Fibroblast of skin of right biceps (primary cell): Measurements from ENCODE around the gene TENT5C.
A peak's percentile ranks its signal among the peaks of the same experiment; 100 is the strongest.
"Not testable (repeated sequence)": the region's sequence is repeated elsewhere in the genome, so short reads cannot be mapped to it uniquely, and the experiment has no call there.

Experiments
- DNase-seq: peaks from one replicate; pipeline ENCODE4 v3.0.0-alpha.2; 2013

Gene TENT5C

DNA sequence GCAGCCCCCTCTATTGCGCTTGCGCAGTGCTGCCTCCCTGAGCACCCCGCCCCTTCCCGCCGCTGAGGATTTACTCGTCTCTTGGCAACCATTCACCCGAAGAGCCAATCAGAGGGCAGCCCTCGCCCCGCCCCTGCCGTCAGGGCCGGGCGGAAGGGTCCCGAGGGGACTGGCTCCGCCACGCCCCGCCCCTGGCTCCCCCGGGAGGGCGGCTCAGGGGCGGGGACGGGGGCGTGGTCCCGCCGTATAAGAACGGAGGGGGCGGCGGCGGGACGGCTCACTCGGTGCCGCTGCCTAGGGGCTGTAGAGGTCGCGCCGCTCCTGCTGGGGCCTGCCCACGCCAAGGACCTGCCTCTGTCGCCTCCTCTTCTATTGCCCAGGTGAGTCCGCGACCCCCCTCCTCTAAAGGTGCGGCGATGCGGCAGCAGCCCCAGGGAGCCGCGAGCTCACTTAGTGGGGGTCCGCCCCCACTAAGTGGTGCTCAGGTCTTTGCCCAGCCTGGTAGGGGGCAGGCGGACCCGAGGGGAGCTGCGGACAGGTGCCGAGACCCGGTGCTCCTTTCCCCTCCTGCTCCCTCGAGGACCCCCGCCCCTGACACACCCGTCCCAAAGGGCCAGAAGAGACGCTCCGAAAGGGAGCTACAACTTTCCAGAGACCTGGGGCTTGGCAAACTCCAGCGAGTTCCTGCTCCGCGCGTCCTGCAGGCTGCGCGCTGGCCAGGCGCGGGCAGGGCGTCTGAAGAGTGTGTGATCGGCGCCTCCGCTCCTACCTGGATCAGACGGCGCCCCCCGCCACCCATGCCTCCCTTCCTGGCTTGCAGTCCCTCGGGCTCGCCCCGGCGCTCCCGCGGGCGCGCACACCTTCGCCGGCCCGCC is at the start of gene TENT5C:
TSS of gene TENT5C (plus strand) at position 275 of the 875 bp plus-strand sequence. CDS start 16,821 bp downstream, outside the sequence.
- DNase-seq, result peak; percentile 96

DNA sequence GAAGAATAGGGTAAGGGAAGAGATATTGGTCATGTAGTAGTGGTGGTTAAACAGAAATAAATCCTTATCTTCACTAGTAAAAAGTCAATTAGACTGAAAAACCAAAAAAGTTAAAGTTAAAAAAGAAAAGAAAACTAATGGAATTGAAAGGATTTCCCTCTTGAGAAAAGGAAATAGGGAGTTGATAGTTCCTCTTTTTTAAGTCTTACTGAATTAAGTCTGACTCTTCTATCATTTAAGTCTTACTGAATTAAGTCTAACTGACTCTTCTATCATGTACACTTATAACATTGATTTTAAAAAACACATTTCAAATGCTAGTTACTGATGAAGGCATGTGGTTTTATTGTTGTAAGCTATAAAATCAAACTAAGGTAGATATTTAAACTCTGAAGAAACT is 49.5 kb upstream of the TENT5C start:
- no peak for DNase-seq

DNA sequence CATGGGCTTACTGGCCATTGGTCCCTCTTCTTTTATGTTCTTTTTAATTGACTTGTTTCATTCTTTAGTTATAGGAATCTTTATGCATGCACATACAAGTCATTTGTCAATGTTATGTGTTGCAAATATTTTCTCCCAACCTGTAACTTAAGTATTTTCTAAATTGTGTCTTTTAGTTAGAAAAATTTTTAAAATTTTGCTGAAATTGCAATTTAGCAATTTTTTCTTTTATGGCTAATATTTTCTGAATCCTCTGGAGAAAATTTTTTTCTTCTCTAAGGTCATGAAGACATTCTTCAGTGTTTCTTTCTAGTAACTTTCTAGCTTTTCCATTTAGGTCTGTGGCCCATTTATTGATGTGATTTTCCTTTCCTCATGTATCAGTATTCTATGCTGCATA is 48.9 kb upstream of the TENT5C start:
- no peak for DNase-seq

DNA sequence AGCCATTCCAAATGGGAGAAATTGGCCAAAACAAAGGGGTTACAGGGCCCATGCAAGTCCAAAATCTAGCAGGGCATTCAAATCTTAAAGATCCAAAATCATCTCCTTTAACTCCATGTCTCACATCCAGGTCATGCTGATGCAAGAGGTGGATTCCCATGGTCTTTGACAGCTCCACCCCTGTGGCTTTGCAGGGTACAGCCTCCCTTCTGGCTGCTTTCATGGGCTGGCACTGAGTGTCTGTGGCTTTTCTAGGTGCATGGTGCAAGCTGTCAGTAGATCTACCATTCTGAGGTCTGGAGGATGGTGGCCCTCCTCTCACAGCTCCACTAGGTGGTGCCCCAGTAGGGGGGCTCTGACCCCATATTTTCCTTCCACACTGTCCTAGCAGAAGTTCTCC is 47.4 kb upstream of the TENT5C start:
- not testable (repeated sequence) for DNase-seq

DNA sequence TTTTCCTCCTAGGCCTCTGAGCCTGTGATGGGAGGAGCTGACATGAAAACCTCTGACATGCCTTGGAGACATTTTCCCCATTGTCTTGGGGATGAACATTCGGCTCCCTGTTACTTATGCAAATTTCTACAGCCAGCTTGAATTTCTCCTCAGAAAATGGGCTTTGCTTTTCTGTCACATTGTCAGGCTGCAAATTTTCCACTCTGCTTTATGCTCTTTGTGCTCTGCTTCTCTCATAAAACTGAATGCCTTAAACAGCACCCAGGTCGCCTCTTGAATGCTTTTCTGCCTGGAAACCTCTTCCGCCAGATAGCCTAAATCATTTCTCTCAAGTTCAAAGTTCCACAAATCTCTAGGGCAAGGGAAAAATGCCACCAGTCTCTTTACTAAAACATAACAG is 46.7 kb upstream of the TENT5C start:
- DNase-seq, result no peak

DNA sequence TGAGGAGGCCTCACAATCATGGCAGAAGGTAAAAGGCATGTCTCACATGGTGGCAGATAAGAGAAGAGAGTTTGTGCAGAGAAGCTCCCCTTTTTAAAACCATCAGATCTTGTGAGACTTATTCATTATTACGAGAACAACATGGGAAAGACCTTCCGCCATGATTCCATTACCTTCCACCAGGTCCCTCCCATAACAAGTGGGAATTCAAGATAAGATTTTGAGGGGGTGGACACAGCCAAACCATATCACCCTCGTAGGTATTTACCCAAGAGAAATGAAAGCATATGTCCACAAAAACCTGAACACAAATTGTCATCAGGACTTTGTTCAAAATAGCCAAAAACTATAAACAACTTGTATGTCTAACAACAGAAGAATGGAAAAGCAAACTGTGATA is 45.9 kb upstream of the TENT5C start:
- no peak for DNase-seq

DNA sequence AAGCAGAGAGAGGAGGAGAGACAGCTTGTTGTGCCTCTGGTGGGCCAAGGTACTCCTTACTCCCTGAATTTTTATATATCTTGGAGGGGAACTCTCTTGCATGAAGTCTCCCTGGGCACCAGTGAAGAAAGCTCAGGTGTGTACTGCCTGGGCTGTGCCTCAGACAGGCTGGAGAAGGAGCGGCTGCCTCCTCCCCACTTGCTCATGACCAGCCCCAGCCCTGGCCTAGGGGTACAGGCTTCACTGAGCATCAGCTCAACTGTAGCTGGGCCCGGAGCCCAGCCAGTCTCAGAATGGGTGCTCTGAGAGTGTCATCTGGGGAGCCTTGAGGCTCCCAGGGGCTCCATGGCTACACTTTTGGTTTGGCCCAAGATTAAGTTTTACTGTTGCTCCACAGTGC is 44.8 kb upstream of the TENT5C start:
- no peak for DNase-seq

DNA sequence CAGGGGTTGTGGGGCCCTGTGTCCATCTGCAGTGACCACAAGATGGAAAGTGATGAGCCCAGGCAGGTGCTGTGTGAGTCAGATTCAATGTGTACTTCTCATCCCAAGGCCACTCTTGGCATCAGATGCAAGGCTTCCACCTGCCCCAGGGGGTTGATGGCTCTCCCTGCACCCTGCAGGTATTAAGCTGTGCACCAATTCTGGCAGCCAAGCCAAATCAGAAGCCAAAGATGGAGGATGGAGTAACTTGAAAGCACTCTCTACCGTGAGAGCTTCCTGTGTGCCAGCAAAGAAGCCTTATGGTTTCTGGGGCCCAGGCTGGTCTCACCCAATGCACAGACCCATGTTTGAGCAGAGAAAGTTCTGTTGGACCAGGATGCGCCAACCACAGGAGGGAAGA is 44.3 kb upstream of the TENT5C start:
- DNase-seq, result no peak

DNA sequence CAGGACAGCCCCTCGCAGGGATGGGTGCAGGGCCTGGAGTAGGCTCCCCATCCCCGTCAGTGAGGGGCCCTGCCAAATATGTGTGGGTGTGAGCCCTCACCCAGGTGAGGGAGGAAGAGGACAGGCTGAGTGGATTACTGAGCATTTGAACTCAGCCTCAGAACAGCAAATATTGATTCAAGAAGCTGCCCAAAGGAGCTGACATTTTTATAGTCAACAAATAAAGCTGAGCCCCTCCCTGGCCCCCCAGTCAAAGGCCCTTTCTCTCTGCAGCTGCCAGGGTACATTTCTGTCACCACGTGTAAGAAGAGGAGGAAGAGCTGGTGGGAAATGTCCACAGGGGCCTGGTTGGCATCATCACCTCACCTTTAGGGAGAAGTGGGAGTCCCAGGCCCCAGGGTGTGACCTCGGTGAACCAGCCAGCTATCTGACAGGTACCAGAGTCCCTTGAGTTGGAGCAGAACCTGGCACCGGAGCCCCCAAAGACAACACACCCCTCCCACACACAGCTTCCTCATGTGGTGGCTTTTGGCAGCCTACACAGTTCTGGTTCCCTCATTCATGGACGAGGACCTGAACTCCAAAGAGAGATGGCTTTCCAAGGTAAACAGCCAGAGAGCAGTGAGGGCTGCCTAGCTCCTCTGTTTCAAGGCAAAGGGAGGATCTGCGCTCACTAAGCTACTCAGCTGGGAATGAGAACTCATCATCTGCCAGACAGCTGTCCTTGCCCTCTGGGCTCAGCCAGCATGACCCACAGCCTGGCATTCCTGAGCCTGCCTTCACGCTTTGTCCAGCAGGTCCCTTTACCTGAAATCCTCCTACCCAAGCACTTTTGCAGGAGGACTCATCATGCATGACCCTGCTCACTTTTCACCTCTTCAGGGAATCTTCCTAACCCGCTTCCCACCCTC is 43.0 kb upstream of the TENT5C start:
- no peak for DNase-seq

DNA sequence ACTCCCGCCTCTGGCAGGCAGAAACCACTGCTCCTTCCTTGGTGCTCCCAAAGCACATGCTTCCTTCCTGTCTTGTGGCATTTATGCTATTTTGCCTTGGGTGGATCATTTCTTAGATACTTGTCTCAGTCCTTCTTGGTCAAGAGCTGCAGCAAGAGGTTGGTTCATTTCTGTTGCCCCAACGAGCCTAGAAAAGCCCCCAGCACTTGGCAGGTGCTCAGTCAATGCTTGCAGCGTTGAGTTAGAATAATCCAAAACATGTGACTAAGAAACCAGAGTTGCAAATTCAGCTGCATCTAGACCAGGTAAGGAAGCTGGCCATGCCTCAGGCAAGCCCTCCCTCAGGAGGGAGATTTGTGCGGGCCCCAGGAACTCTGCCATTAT is 42.4 kb upstream of the TENT5C start:
- DNase-seq, result no peak

DNA sequence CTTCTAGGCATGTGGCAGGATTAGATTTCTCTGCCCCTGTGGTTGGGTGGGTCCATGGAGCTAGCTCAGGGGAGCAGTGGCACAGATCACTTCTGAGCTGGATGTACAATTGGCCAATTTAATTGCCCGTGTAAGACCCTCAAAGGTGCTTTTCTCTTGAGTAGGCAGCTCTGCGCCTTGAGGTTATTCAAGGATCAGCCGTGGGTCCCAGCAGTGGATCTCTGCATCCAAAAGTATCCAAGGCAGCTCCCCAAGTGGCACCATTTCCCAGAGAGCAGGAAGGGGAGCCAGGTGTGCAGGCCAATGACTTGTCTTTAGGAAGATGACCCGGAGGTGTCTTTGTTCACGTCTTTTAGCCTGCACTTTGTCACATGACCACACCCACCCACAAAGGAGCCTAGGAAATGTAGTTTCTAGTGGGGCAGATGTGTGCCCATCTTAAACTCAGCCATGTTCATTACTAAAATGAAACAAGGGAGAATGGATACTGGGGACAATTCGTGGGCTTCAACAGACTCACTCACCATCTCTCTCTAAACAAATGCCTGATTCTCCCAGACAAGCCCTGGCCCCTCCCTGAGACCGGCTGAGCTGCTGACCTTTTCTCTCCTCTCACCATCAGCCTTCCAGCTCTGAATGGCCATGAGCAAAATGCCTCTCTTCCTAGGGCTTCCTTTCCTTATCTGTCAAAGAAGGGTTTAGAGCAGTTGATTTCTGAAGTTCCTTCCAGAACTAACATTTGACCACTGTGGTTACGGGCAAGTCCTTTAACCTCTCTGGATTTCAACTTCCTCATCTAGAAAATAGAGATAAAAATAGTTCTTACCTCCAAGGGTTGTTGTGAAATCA is 41.4 kb upstream of the TENT5C start:
- DNase-seq, result no peak

DNA sequence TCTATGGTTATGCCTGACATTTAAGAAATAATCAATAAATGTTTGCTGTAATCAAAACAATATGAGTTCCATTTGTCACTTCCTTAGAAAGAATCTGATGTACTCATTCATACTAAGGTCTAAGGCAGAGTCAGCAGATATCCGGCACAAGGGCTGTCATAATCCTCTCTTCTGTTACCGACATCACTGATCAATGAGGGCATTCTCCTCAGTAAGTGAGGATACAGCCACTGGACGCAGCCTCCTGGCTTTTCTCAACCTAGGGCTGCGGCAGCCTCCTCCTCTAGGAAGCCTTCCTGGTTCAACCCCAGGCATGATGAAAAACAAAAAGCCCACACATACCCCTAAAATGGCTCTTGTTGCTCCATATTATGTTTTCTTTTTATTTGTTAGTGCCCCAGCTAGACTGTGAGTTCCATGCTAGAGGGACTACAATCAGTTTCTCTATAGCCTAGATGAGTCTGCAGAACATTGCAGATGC is 40.7 kb upstream of the TENT5C start:
- DNase-seq, result no peak

DNA sequence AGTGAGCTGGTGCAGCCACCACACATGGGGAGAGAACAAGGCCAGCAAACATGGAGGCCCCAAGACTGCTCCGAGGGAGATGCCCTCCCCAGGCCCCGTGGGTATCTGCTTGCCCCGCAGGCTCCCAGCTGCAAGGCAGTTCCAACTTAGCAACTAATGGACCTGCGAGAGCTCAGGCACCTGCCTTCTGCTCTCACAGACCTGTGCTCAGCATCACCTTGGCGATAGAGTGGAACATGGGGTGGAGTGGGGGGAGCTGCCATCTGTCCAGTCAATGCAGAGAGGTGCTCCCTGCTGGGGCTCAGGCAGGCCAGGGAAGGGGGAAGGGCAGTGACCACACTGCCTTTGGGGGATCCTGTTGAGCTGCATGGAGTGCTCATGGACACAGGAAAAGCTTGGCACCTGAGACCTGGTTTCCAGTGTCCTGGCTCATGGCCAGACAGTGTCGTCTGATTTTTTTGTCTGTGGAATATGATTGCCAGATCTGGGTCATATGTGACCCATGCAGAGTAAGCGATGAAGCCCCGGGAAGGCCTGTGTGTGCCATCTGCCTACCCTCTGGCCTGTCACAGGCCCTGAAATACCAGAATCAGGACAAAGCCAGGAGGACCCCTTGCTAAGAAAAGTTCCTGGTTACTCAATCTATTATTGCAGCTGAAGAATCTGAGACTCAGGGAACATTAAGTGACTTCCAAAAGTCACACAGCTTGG is 39.9 kb upstream of the TENT5C start:
- DNase-seq, result no peak

DNA sequence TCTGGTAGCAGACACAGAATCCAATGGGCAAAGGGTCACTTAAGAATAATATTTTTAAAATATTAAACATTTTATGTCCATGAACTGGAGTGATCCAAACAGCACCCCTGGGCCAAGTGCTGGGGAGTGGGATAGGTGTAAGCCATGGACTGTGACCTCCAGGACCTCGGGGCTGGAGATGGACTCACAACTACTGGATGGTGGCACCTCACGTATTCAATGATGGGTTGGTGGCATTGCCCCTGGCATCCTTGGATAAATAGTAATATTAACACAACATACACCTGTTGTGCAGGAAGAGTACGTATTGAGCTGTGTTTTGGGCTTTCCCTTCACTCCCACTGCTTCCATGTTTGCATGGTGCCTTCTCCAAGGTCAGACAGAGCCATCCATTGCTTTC is 39.3 kb upstream of the TENT5C start:
- no peak for DNase-seq

DNA sequence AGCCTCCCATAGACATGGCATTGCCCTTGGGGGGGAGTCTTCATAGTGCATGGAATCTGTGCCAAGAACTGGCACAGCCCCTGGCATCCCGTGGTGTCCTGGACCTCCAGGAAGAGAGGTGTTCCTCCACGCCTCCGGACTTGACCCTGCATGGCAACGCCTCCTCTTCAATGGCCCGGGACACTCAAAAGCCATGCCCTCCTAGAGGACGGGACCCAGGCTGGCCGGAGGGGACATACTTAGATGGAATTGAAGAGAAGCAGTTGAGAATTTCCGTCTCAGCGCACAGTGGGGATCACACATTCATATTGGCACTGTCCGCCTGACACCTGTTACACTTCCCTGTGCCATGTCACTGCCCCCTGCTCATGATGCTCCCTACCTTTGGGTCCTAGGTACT is 38.4 kb upstream of the TENT5C start:
- DNase-seq, result no peak

DNA sequence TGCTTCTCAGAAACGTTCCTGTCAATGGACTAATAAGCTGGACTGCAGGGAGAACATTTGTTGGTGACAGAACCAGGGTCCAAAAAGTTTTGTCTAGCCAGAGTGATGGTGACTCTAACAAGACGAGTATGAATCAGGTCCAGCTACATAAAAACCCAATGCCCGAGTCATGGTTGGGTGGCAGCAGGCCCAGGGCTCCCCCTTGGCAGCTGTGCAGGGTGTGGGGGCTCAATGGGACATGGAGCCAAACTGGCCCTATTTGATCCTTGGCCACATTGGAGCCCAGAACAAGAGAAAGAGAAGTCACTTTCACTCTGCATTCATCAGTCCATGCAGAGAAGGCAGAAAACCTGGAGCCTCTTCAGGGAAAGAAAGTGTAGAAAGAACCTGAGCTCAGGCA is 37.9 kb upstream of the TENT5C start:
- DNase-seq, result no peak

DNA sequence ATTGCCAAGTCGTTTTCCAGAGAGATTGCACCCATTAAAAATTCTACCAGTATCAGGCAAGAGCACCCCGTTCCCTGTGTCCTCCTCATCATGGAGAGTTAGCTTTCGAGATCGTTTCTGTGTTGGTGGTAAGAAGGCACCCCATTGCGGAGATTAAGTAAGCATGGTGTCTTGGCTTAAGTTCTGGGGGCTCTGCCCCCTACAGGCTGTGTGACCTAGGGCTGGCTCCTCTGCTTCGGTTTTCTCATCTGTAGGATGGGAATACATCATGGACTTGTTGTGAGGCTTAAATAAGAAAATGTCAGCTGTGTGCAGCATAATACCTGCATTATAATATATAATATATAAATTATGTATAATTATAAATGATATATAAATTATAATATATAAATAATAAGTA is 36.8 kb upstream of the TENT5C start:
- no peak for DNase-seq

DNA sequence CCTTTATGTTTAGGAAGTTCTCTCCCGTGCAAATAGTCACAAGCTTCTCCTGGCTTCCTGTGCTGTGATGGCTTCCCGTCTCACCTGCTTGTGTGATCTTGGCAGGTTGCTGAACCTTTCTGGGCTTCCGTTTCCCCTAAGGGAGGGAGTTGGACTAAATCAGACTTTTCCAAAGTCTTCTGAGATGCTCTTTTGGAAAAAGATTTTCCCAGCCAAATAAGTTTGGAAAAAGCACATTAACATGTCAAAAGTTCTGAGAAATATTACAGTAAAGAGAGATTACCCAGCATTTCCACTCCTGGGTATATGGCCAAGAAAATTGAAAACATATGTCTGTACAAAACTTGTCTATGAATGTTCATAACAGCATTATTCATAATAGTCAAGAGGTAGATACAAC is 36.0 kb upstream of the TENT5C start:
- DNase-seq, result no peak

DNA sequence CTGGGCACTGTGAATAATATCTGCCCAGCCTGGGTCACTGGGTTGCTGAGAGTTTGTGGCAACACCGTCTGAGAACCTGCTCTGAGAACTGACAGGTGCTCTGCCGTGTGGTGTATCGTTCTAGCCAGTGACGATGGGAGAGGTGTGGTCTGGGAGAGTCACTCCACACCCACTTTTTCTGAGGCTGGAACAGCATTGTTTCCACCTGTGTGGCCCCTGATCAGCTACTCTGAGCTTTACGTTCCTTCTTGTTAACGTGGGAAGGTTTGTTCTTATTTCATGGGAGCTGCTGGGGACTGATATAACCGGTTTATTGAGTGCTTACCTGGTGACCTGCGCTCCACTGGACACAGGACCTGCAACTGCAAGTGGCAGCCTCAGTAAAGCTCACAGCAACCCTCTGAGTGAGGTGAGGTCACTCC is 34.8 kb upstream of the TENT5C start:
- DNase-seq, result no peak

DNA sequence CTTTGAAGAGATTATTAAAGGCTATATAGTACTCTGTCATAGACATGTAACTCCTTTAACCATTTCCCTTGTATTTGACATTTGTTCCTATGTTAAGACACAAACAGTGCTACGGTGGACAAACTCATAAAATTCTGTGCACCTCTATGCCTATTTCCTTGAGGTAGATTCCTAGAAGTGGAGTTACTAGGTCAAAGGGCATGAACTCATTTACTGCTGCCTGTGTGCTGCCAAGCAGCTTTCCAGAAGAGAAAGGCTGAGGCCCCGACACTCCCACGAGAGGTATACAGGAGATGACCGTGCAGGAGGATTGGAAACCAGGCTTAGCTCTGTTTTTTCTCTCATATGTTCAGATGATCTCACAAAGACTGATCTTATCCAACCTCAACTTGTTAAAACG is 34.4 kb upstream of the TENT5C start:
- no peak for DNase-seq

DNA sequence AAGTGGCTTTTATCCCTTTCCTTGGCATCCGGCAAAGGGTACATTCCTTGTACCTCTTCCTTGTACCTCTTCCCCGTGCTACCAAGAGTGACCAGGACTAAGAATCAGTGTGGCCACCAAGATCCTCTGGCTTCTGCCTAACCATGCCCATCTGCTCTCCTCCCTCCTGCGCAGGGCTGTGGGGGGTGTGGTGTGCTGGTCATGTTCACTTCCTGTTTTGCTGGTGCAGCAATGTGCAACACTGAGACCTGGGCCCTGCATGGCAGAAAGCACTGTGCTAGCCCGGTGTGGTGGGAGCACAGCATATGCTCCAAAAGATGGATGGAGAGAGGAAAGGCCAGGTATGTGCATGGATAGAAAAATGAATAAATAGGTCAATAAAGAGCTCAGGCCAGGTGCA is 33.3 kb upstream of the TENT5C start:
- no peak for DNase-seq

DNA sequence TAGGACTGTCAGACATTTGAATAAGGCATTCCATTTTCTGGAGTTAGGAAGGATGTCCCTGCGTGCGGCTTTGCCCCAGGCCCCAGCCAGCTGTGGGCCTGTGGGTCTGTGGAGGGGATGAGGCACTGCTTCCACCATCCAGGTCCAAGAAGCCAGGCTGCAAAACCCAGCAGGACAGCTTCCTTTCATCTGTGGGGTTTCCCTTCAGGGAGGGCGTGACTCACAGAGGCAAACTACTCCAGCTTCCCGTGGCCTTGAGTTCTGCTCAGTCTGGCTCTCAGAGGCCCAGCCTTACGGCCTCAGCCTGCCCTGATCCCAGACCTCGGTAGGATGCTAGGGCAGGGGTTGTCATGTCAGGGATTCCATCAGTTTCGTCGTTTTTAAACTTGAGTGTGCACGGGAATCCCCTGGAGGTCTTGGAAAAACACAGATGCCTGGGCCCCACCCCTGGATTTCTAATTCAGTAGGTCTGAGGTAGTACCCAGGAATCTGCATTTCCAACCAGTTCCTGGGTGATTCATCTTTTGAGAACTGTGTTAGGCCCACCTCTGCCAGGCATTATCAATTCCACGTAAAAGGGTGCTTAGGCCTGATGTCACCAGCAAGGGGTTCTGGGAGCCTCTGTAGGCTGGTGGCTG is 32.3 kb upstream of the TENT5C start:
- DNase-seq, result no peak
